ENCODE results near the gene ELF1.

GRCh38 chr13:40932252-40932651 is 86.9 kb downstream of the ELF1 start:
- no peak for TF ChIP-seq SIN3A (conservative IDR thresholded peaks at IDR 0.05 in 1 of 2, IDR thresholded peaks at IDR 0.05 in 1 of 2; ENCODE audit: low read depth in 1 of 2, low read length in 2 of 2)
- TF ChIP-seq CBX8 (IDR thresholded peaks at IDR 0.05; ENCODE audit: borderline replicate concordance, low read depth, low read length), result no peak
- no peak for TF ChIP-seq CTCF (IDR thresholded peaks at IDR 0.05; ENCODE audit: control extremely low read depth in 1 of 3, insufficient read depth in 1 of 3, low read depth in 1 of 3, low read length in 3 of 3)
- no peak for TF ChIP-seq TAF1 (IDR thresholded peaks at IDR 0.05; ENCODE audit: low read depth, low read length)
- no peak for TF ChIP-seq SP1 (IDR thresholded peaks at IDR 0.05; ENCODE audit: low read depth, low read length)
- no peak for TF ChIP-seq YY1 (IDR thresholded peaks at IDR 0.05; ENCODE audit: low read depth, low read length)
